Natural killer cell treated with Interleukin-12 subunit alpha and Interleukin-12 subunit beta and Interleukin-15 and Interleukin-18, amount 100 ng/mL, for 72 hours (primary cell): ENCODE measurements around the gene LRRC4. TPM values are rescaled to one million over a fixed set of nuclear protein-coding genes. Genes with fewer than 3 reads are reported as not detected.

Experiments
- ATAC-seq, 2 donors: fragments of 150-1000 bp; cut with Tn5 transposase in 1 of 2; sonication (Bioruptor Pico), chemical (Tn5 transposase) in 1 of 2; 2 replicates each; pipeline ENCODE4 v1.10.0; 2021
- DNase-seq: peaks from one replicate; pipeline ENCODE4 v3.0.0; 2022; ENCODE audit warnings: low spot score
- H3K27ac Mint-ChIP-seq, 2 donors: 1 replicate in 1 of 2; 2 replicates in 1 of 2; pipeline ENCODE4 v1.8.0; 2022; ENCODE audit warnings: mixed read lengths in 2 of 2, mild to moderate bottlenecking in 1 of 2, moderate library complexity in 1 of 2
- H3K27me3 Mint-ChIP-seq, 2 donors: 1 replicate in 1 of 2; 2 replicates in 1 of 2; pipeline ENCODE4 v1.8.0; 2022; ENCODE audit warnings: mixed read lengths in 2 of 2
- H3K36me3 Mint-ChIP-seq: one replicate; pipeline ENCODE4 v1.8.0; 2022; ENCODE audit warnings: mixed read lengths
- H3K4me1 Mint-ChIP-seq, 2 donors: 1 replicate in 1 of 2; 2 replicates in 1 of 2; pipeline ENCODE4 v1.8.0; 2022; ENCODE audit warnings: low read depth in 2 of 2, mixed read lengths in 2 of 2, mild to moderate bottlenecking in 1 of 2
- H3K4me3 Mint-ChIP-seq: one replicate; pipeline ENCODE4 v1.8.0; 2022; ENCODE audit warnings: mixed read lengths
- H3K9me3 Mint-ChIP-seq: 2 replicates; pipeline ENCODE4 v1.8.0; 2022; ENCODE audit warnings: mixed read lengths
- total RNA-seq, 2 donors: library from RNA; stranded (reverse); gene quantifications; one replicate each; pipeline ENCODE4 v1.2.3, GENCODE V29; 2022

The LRRC4 gene
- total RNA-seq, 2 donors from 2014 or later: 0.07 TPM; not detected in 1

DNA sequence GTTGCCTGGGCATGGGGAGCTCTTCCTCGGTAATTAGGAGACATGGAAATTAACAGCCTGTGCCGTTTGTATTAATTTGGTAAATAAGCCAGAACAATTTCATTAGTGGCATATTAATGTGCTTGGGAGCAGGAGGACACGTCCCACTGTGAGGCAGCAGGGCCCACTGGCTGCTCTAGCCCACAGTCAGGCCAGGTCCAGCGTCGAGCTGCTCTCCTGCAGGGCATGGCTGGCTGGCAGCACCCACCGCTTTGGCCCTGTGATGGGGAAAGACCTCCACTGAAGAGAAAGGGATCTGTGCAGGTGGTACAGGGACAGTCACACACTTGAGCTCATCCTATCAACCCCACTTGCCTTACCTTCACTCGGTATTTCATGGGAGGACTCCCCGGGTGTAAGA, 37.5 kb upstream of the LRRC4 start:
- Mint-ChIP-seq H3K4me1 (peaks cover 14 to 29% of the 10 kb centered on the region in 2 donors), H3K9me3 (no peaks in the 10 kb centered on the region), H3K4me3 (no peak overlapping the region), H3K27ac (no peak overlapping the region), H3K36me3 (no peaks in the 10 kb centered on the region), H3K27me3 (no peaks in the 10 kb centered on the region)
- ATAC-seq (no peak), DNase-seq (no peak)

DNA sequence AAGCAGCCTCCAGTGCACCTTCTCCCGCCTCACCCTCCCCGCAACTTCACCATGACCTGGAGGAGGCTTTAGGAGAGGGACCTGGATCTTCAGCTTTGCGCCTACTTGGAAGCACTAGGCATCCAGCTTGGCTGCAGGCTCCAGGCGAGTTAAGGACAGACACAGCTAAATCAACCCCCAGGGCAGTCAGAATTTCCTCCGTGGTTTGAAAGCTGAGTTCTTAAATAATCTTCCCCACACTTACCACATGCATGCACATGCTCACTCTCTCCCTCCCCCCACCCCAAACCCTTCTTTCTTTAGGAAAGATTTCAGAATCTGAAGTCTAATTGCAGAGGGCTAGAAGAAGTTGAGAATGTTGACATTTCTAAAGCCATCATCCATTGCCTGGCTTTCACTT, 36.7 kb upstream of the LRRC4 start:
- no peak overlapping the region for H3K4me3 Mint-ChIP-seq
- H3K9me3 Mint-ChIP-seq: no peaks in the 10 kb centered on the region
- H3K4me1 Mint-ChIP-seq: peaks cover 14 to 28% of the 10 kb centered on the region in 2 donors
- H3K36me3 Mint-ChIP-seq: no peaks in the 10 kb centered on the region
- H3K27ac Mint-ChIP-seq: no peak overlapping the region
- H3K27me3 Mint-ChIP-seq: no peaks in the 10 kb centered on the region
- DNase-seq (no peak), ATAC-seq (no peak)

DNA sequence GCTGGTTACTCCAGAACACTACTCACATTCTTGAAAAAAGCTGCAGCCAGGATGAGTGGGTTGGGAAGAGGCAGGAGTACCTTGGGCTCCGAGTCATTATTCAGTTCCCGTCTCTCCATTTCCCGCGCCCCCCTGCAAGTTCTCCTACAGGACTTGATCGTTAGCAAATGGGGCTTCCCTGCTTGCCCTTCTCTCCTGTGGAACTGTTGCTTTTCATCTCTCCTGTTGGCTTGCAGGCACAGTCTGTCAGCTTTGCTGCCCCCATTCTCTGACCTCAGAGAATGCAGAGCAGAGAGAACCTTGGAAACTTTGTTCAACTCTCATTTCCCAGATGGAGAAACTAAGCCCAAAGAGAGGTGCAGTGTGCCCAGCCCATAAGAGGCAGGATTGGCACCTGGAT, 35.6 kb upstream of the LRRC4 start:
- Mint-ChIP-seq H3K4me1 (peaks cover 14 to 25% of the 10 kb centered on the region in 2 donors), H3K36me3 (no peaks in the 10 kb centered on the region), H3K27me3 (no peaks in the 10 kb centered on the region), H3K4me3 (no peak overlapping the region), H3K9me3 (no peaks in the 10 kb centered on the region), H3K27ac (no peak overlapping the region)
- ATAC-seq (no peak), DNase-seq (no peak)

DNA sequence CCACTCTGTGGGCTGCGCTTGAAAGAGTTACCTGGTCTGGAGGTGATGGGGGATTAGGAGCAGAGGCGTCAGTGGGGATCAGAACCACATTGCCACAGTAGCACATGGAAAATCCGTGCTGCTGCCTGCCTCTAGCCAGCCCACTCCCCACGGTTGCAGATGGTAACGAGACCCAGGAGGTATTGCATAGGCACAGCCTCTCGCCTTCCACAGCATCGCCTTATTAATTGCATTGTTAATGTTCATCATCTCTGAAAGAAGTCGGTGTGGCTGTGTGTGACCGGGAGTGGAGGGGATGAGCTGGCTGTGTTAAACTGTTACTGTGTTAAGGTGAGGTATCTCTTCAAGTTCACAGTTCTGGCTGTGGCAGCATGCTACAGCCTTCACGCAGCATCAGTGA, 35.2 kb upstream of the LRRC4 start:
- Mint-ChIP-seq H3K27ac (no peak overlapping the region), H3K4me3 (no peak overlapping the region), H3K36me3 (no peaks in the 10 kb centered on the region), H3K9me3 (no peaks in the 10 kb centered on the region), H3K27me3 (no peaks in the 10 kb centered on the region), H3K4me1 (peaks cover 14 to 23% of the 10 kb centered on the region in 2 donors)
- ATAC-seq: no peak
- DNase-seq: no peak

- Mint-ChIP-seq H3K36me3 (no peaks in the 10 kb centered on the region), H3K4me1 (peaks cover 12 to 20% of the 10 kb centered on the region in 2 donors), H3K9me3 (no peaks in the 10 kb centered on the region), H3K27ac (no peak overlapping the region), H3K27me3 (no peaks in the 10 kb centered on the region), H3K4me3 (no peak overlapping the region)
- no peak for DNase-seq
- no peak for ATAC-seq
Measured at GRCh38 chr7:128065872-128066271, 34.6 kb upstream of the LRRC4 start.

DNA sequence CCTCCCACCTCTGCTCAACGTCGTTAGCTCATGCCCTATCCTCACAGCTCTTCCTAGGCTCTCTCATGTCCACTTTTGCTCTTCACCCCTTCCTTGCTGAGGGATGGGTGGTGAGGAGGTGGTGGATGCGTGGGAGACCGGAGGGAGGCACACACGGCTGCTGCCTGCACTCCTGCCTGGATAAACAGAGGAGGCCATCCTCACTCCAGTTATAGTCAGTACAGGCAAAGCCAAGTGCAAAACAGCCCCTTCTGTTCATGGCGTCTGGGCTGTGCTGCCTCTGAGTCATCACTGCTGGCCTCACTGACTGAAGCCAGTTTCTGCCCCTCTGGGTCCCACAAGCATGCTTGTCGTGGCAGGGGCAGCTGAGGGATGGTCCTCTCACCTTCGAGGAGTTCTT, 31.9 kb upstream of the LRRC4 start:
- Mint-ChIP-seq H3K9me3 (no peaks in the 10 kb centered on the region), H3K4me3 (no peak overlapping the region), H3K27ac (no peak overlapping the region), H3K27me3 (no peaks in the 10 kb centered on the region), H3K4me1 (peaks cover 27 to 29% of the 10 kb centered on the region in 2 donors), H3K36me3 (no peaks in the 10 kb centered on the region)
- peak; percentile 25 for DNase-seq
- ATAC-seq: peak in 1 of 2 donors; percentile 19

GRCh38 chr7:128060018-128060417, 28.8 kb upstream of the LRRC4 start:
- ATAC-seq: no peak
- H3K27me3 Mint-ChIP-seq: no peaks in the 10 kb centered on the region
- no peaks in the 10 kb centered on the region for H3K36me3 Mint-ChIP-seq
- no peak overlapping the region for H3K27ac Mint-ChIP-seq
- no peaks in the 10 kb centered on the region for H3K9me3 Mint-ChIP-seq
- DNase-seq: no peak
- no peak overlapping the region for H3K4me3 Mint-ChIP-seq
- H3K4me1 Mint-ChIP-seq: peaks cover 27 to 32% of the 10 kb centered on the region in 2 donors

- no peaks in the 10 kb centered on the region for H3K9me3 Mint-ChIP-seq
- peak in 1 of 2 donors; percentile 31 for ATAC-seq
- no peaks in the 10 kb centered on the region for H3K36me3 Mint-ChIP-seq
- peaks cover 26% of the 10 kb centered on the region in 2 donors for H3K4me1 Mint-ChIP-seq
- peak overlapping the region in 1 of 2 donors; percentile 15 for H3K27ac Mint-ChIP-seq
- DNase-seq: peak; percentile 37
- H3K27me3 Mint-ChIP-seq: no peaks in the 10 kb centered on the region
- H3K4me3 Mint-ChIP-seq: peak overlapping the region; percentile 10
Measured at GRCh38 chr7:128059143-128059988, 28.1 kb upstream of the LRRC4 start.

DNA sequence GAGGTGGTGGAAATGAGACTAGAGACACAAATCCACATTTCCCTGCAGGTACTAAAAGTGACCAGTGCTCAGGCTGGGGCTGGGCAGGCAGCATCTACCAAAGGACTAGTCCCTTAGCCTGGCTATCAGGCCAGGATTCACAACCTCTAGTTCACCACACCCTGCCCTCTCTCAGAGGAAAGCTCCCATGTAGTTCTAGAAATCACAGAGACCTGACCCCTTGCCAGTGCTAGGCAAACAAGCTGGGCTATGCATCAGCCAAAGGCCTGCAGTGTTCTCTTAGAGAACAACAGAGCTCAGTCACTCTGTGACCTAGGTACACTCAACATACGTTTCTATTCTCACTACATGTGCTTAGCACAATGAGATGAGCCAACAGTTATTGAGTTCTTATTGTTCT, 26.7 kb upstream of the LRRC4 start:
- H3K27me3 Mint-ChIP-seq: no peaks in the 10 kb centered on the region
- DNase-seq (no peak), ATAC-seq (no peak)
- no peaks in the 10 kb centered on the region for H3K9me3 Mint-ChIP-seq
- H3K4me1 Mint-ChIP-seq: peaks cover 18 to 23% of the 10 kb centered on the region in 2 donors
- no peak overlapping the region for H3K27ac Mint-ChIP-seq
- H3K36me3 Mint-ChIP-seq: no peaks in the 10 kb centered on the region
- H3K4me3 Mint-ChIP-seq: no peak overlapping the region

DNA sequence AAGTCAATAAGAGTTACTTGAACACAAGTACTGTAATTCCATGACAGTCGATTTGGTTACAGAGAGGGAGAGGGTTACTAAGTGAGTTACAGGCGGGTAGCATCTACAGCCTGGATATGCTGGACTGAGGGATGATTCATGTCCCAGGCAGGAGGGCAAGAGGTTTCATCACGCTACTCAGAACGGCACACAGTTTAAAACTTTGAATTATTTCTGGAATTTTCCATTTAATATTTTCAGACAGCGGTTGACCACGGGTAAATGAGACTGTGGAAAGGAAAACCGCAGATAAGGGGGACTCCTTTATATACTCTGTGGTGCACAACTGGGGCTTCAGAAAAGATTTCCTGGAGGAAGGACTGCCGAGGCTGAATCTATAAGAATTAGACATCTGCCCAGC, 25.7 kb upstream of the LRRC4 start:
- Mint-ChIP-seq H3K4me3 (no peak overlapping the region), H3K9me3 (no peaks in the 10 kb centered on the region), H3K27me3 (no peaks in the 10 kb centered on the region), H3K36me3 (no peaks in the 10 kb centered on the region), H3K27ac (no peak overlapping the region), H3K4me1 (peaks cover 22 to 23% of the 10 kb centered on the region in 2 donors)
- ATAC-seq (no peak), DNase-seq (no peak)

DNA sequence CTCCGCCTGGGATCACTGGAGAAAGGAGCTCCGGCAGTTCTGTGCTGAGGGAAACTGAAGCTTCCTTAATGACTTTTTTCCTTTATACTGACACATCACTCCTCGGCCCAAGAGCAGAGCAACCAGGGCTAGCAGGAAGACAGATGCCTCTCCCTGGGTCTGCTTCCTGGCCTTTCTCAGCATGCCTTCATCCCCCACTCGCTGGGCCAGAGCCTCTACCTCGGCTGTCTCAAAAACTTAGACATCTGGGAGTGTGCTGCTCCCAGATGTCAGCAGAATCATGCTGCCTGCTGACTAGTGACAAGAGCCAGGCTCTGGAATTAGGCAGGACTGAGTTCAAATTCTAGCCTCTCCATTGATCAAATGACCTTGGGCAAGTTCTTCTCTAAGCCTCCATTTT, 24.4 kb upstream of the LRRC4 start:
- peak; percentile 45 for DNase-seq
- no peaks in the 10 kb centered on the region for H3K9me3 Mint-ChIP-seq
- peaks cover 22 to 32% of the 10 kb centered on the region in 2 donors for H3K4me1 Mint-ChIP-seq
- H3K27me3 Mint-ChIP-seq: no peaks in the 10 kb centered on the region
- peaks cover 2% of the 10 kb centered on the region for H3K36me3 Mint-ChIP-seq
- H3K4me3 Mint-ChIP-seq: no peak overlapping the region
- H3K27ac Mint-ChIP-seq: no peak overlapping the region
- no peak for ATAC-seq

DNA sequence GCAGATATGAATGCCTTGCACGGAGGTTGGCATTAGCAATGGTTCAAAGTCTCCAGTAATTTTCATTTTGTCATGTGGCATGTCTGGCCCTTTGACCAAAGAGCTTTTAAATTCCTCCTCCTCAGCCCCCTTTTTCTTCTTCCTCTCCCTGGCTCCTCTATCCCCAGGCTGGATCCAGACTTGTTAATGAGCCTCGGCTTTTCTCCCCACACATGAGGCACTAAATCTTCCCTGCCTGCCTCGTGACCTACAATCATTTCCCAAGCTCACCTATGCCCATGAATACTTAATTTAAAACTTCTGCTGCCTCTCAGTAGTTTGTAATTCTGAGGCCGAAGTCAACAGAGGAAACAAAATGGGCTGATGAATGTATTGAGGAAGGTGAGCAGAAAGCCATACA, 23.3 kb upstream of the LRRC4 start:
- ATAC-seq (no peak), DNase-seq (no peak)
- Mint-ChIP-seq H3K27me3 (no peaks in the 10 kb centered on the region), H3K4me3 (no peak overlapping the region), H3K4me1 (peaks cover 18 to 35% of the 10 kb centered on the region in 2 donors), H3K9me3 (no peaks in the 10 kb centered on the region), H3K36me3 (peaks cover 7% of the 10 kb centered on the region), H3K27ac (no peak overlapping the region)

DNA sequence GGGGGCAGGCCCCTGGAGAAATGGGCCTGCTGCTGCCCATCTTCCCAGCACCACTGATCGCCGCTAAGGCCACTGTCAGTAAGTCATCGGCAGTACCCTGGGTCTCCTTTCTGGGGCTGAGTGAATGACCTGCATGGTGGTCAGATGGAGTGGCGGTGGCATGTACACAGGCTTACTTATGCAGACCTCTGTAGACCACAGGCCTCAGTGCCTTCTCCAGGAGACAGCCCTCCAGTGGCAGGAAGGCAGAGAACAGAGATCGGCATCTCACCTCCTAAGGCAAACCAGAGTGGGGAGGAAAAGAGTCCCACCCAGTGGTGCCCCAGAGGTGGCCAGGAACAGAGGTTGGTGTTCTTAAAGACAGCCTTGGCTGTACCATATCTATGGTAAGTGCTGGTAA, 22.8 kb upstream of the LRRC4 start:
- peak; percentile 58 for DNase-seq
- peaks cover 12% of the 10 kb centered on the region for H3K36me3 Mint-ChIP-seq
- H3K27me3 Mint-ChIP-seq: no peaks in the 10 kb centered on the region
- ATAC-seq: peak; percentile 15 to 39
- H3K27ac Mint-ChIP-seq: no peak overlapping the region
- H3K9me3 Mint-ChIP-seq: no peaks in the 10 kb centered on the region
- H3K4me3 Mint-ChIP-seq: no peak overlapping the region
- H3K4me1 Mint-ChIP-seq: peaks cover 19 to 35% of the 10 kb centered on the region in 2 donors

GRCh38 chr7:128053023-128053422, 21.8 kb upstream of the LRRC4 start:
- Mint-ChIP-seq H3K27ac (no peak overlapping the region), H3K9me3 (no peaks in the 10 kb centered on the region), H3K4me1 (peaks cover 14 to 32% of the 10 kb centered on the region in 2 donors), H3K36me3 (peaks cover 12% of the 10 kb centered on the region), H3K4me3 (no peak overlapping the region), H3K27me3 (no peaks in the 10 kb centered on the region)
- ATAC-seq (no peak), DNase-seq (no peak)
